DOHH2 (cell line): ENCODE data around the gene NSMCE1.

Source experiments
- H3F3A ChIP-seq: fragments of 200-600 bp; sonication (generic), shearing (Covaris generic); 2 replicates; pipeline ENCODE4 v1.6.0; 2016; ENCODE audit warnings: antibody characterized with exemption, mild to moderate bottlenecking; ENCODE audit not compliant: control insufficient read depth, insufficient read depth
- H3K27ac ChIP-seq: fragments of 200-600 bp; sonication (generic); 2 replicates; pipeline ENCODE4 v1.5.1; 2014; ENCODE audit warnings: low read depth, mild to moderate bottlenecking, low read length, moderate library complexity
- H3K27me3 ChIP-seq: fragments of 200-600 bp; sonication (generic); 2 replicates; pipeline ENCODE4 v1.6.1; 2014; ENCODE audit warnings: mild to moderate bottlenecking, low read length, mixed read lengths; ENCODE audit not compliant: control insufficient read depth
- H3K36me3 ChIP-seq: fragments of 200-600 bp; sonication (generic); 2 replicates; pipeline ENCODE4 v1.6.1; 2014; ENCODE audit warnings: mild to moderate bottlenecking, low read length, moderate library complexity, mixed read lengths; ENCODE audit not compliant: control insufficient read depth
- H3K4me1 ChIP-seq: fragments of 200-600 bp; sonication (generic); 2 replicates; pipeline ENCODE4 v1.6.1; 2014; ENCODE audit warnings: mild to moderate bottlenecking, low read length, mixed read lengths; ENCODE audit not compliant: control insufficient read depth
- H3K4me2 ChIP-seq: fragments of 200-600 bp; sonication (generic); 2 replicates; pipeline ENCODE4 v1.6.0; 2014; ENCODE audit warnings: mild to moderate bottlenecking, low read length, moderate library complexity
- H3K4me3 ChIP-seq: fragments of 200-600 bp; sonication (generic); 2 replicates; pipeline ENCODE4 v1.5.1; 2014; ENCODE audit warnings: mild to moderate bottlenecking, low read length, mixed read lengths
- H3K79me2 ChIP-seq: fragments of 200-600 bp; sonication (generic); 2 replicates; pipeline ENCODE4 v1.6.1; 2014; ENCODE audit warnings: mild to moderate bottlenecking, low read length, mixed read lengths; ENCODE audit not compliant: control insufficient read depth
- H3K9me2 ChIP-seq: fragments of 200-600 bp; sonication (generic); replicated peaks from 2 replicates; pipeline ENCODE4 v1.6.1; 2014; ENCODE audit warnings: mild to moderate bottlenecking, low read length, mixed read lengths; ENCODE audit not compliant: control insufficient read depth
- H3K9me3 ChIP-seq: fragments of 200-600 bp; sonication (generic); 2 replicates; pipeline ENCODE4 v1.6.1; 2014; ENCODE audit warnings: antibody characterized with exemption, low read length, mixed read lengths; ENCODE audit not compliant: control insufficient read depth, insufficient read depth
- H4K20me1 ChIP-seq: fragments of 200-600 bp; sonication (generic); 2 replicates; pipeline ENCODE4 v1.6.0; 2014; ENCODE audit warnings: low read depth, mild to moderate bottlenecking, antibody characterized with exemption, low read length, moderate library complexity; ENCODE audit not compliant: control insufficient read depth, insufficient read depth
- EZH2phosphoT487 ChIP-seq: fragments of 200-600 bp; sonication (generic); IDR thresholded peaks from 2 replicates; pipeline ENCODE4 v1.6.1; 2017; ENCODE audit warnings: borderline replicate concordance, mild to moderate bottlenecking, antibody characterized with exemption, low read length, moderate library complexity, mixed read lengths
- TF ChIP-seq, protein P1 (sequence below): fragments of 200-600 bp; sonication (generic); IDR thresholded peaks from one replicate; pipeline ENCODE4 v1.5.1; 2014; ENCODE audit warnings: antibody characterized with exemption, mild to moderate bottlenecking, low read depth, low read length; ENCODE audit not compliant: poor library complexity, severe bottlenecking

Gene NSMCE1

DNA sequence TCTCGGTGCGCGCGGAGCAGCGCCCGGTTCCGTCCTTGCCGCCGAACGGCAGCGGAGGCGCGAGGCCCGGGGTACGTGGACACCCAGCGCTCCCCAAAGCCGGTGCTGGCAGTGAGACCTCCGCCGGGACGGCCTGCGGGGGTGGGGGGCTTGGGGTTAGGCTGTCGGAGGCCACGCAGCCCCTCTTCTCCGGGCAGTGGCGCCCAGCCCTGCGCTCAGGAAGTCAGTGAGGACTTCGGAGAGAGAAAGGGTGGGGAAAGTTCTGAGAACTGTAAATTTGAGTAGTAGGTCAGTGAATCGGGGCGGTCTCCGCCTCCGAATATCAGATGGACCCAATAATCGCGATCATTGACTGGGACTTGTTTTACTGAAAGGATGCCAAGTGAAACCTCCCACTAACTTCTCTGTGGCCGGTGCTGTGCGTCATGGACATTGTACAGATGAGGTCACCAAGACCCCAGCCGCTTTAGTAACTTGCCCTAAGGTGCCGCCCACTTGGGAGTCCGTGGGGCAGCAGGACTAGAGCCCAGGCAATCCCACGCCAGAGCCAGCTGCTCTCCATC lies 45.7 kb upstream of the NSMCE1 start:
- peaks cover 52% of the 10 kb centered on the region for H3K36me3 ChIP-seq
- H4K20me1 ChIP-seq, result peaks cover 30% of the 10 kb centered on the region
- no peaks in the 10 kb centered on the region for H3K27me3 ChIP-seq
- H3K9me3 ChIP-seq, result no peaks in the 10 kb centered on the region
- H3K79me2 ChIP-seq, result peaks cover 60% of the 10 kb centered on the region
- H3K4me1 ChIP-seq, result peaks cover 69% of the 10 kb centered on the region
- no peak for TF ChIP-seq EZH2phosphoT487
- TF ChIP-seq, protein P1, sequence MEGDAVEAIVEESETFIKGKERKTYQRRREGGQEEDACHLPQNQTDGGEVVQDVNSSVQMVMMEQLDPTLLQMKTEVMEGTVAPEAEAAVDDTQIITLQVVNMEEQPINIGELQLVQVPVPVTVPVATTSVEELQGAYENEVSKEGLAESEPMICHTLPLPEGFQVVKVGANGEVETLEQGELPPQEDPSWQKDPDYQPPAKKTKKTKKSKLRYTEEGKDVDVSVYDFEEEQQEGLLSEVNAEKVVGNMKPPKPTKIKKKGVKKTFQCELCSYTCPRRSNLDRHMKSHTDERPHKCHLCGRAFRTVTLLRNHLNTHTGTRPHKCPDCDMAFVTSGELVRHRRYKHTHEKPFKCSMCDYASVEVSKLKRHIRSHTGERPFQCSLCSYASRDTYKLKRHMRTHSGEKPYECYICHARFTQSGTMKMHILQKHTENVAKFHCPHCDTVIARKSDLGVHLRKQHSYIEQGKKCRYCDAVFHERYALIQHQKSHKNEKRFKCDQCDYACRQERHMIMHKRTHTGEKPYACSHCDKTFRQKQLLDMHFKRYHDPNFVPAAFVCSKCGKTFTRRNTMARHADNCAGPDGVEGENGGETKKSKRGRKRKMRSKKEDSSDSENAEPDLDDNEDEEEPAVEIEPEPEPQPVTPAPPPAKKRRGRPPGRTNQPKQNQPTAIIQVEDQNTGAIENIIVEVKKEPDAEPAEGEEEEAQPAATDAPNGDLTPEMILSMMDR, result no peak
- H3F3A ChIP-seq, result peaks cover 10% of the 10 kb centered on the region; the same call in 1 of the 2 replicates
- H3K4me2 ChIP-seq, result peak overlapping the region; percentile 93
- H3K27ac ChIP-seq, result peak overlapping the region; percentile 77
- H3K4me3 ChIP-seq, result peak overlapping the region; percentile 93
- no peaks in the 10 kb centered on the region for H3K9me2 ChIP-seq

DNA sequence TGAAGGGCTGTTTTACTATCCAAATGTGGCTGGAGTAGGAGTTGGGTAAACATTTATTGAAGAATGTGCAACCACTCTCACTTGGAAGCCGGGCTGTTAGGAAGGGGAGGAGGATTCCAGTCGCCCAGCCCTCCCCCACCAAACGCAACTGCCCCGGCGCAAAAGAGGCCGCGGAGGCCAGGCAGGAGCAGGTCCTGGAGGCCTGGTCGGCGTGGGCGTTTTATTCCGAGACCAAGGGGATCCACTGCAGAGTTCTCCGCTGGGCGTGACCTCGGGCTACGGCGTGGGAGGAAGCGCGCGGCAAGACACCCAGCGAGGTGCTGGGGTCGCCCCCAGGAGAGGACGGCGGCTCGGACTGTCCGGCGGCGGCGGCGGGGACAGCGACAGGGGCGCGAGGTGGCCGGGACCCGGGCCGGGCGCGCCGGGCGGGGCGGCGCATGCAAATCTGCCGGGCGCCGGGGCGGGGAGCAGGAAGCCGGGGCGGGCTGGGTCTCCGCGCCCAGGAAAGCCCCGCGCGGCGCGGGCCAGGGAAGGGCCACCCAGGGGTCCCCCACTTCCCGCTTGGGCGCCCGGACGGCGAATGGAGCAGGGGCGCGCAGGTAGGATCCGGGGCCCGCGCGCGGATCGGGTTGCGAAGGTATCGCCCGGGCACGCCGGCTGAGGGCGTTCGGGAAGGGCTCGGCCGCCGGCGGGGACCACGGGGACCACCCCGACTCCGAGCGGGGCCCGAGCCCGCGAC lies 45.0 kb upstream of the NSMCE1 start, which contains the start of gene IL4R:
TSS of gene IL4R (plus strand) at position 553 of the 739 bp plus-strand sequence. CDS start 26,230 bp downstream, outside the sequence.
- H3K27ac ChIP-seq, result peak within 1 kb of the TSS; percentile 77

DNA sequence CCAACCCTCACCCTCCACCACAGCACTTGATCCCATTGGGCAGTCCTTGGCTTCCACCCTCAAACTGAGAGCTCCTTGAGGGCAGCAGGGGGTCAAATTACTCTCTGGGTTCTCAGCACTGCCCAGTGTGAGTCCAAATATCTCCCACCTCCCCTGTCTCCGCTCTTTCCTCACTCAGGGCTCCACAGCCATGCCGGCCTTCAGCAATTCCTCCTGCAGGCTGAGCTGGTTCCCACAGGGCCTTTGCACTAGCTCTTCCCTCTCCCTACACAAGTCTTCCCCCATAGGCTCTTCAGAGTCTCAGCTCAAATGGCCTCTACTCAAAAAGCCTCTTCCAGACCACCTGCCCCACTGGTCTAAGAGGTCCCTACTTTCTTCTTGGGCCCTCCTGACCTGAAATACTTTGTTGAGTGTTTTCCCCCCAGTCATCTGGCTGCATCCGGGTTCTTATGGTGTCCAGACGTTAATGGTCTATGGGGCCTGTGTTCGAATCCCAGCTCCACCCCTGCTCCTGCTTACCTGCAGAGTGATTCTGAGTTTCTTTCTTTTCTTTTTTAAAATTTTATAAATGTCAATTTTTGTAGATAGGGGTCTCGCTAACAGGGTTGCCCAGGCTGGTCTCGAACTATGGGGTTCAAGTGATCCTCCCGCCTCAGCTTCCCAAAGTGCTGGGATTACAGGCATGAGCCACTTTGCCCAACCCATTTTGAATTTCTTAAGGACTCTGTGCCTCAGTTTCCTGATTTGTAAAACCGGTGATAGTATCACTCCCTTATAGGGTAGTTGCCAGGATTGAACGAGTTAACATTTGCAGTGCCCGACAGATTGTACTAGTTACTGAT lies 44.2 kb upstream of the NSMCE1 start:
- H3K36me3 ChIP-seq, result peaks cover 37% of the 10 kb centered on the region
- peaks cover 46% of the 10 kb centered on the region for H3K79me2 ChIP-seq
- H3K27me3 ChIP-seq, result no peaks in the 10 kb centered on the region
- H3K27ac ChIP-seq, result peak overlapping the region; percentile 77
- peaks cover 6% of the 10 kb centered on the region; the same call in 1 of the 2 replicates for H3K9me3 ChIP-seq
- H3K4me1 ChIP-seq, result peaks cover 54% of the 10 kb centered on the region
- TF ChIP-seq, protein P1, result no peak
- no peak for TF ChIP-seq EZH2phosphoT487
- peak overlapping the region; percentile 93 for H3K4me2 ChIP-seq
- H3F3A ChIP-seq, result 0 out of 2 replicates have a peak, but pooled peaks cover 4% of the 10 kb centered on the region
- peak overlapping the region; percentile 93 for H3K4me3 ChIP-seq
- H3K9me2 ChIP-seq, result no peaks in the 10 kb centered on the region
- peaks cover 19% of the 10 kb centered on the region; the same call in 1 of the 2 replicates for H4K20me1 ChIP-seq

More for the DNA sequence above, 45.0 kb upstream of the NSMCE1 start, which contains the start of gene IL4R:
- peaks cover 10% of the 10 kb centered on the region; the same call in 1 of the 2 replicates for H3F3A ChIP-seq
- H3K79me2 ChIP-seq, result peaks cover 53% of the 10 kb centered on the region
- no peak for TF ChIP-seq EZH2phosphoT487
- TF ChIP-seq, protein P1, result no peak
- H3K4me2 ChIP-seq, result peak within 1 kb of the TSS; percentile 93
- peaks cover 6% of the 10 kb centered on the region; the same call in 1 of the 2 replicates for H3K9me3 ChIP-seq
- peaks cover 24% of the 10 kb centered on the region for H4K20me1 ChIP-seq
- no peaks in the 10 kb centered on the region for H3K9me2 ChIP-seq
- peaks cover 62% of the 10 kb centered on the region for H3K4me1 ChIP-seq
- no peaks in the 10 kb centered on the region for H3K27me3 ChIP-seq
- peaks cover 45% of the 10 kb centered on the region for H3K36me3 ChIP-seq
- peak within 1 kb of the TSS; percentile 93 for H3K4me3 ChIP-seq
